H9 (cell line): ENCODE data around the gene MAP6. TPM values are rescaled to one million over a fixed set of nuclear protein-coding genes. Genes with fewer than 3 reads are reported as not detected.

Source experiments
- DNase-seq: peaks from one replicate; pipeline ENCODE4 v3.0.0-alpha.2; 2017
- H2AFZ ChIP-seq: one replicate; pipeline ENCODE4 v1.6.1; 2013; ENCODE audit warnings: mild to moderate bottlenecking, low read length, control low read depth, moderate library complexity
- H2AK5ac ChIP-seq: 2 replicates; pipeline ENCODE4 v1.6.1; 2013; ENCODE audit warnings: low read length, control low read depth, mixed read lengths; ENCODE audit not compliant: insufficient read length
- H2BK120ac ChIP-seq: one replicate; pipeline ENCODE4 v1.6.1; 2013; ENCODE audit warnings: low read depth, mild to moderate bottlenecking, low read length, control low read depth, inconsistent platforms; ENCODE audit not compliant: poor library complexity, severe bottlenecking
- H2BK12ac ChIP-seq: 2 replicates; pipeline ENCODE4 v1.6.1; 2013; ENCODE audit warnings: low read length, control low read depth, mixed read lengths, low read depth; ENCODE audit not compliant: insufficient read length
- H2BK15ac ChIP-seq: 2 replicates; pipeline ENCODE4 v1.6.1; 2013; ENCODE audit warnings: low read depth, low read length, control low read depth
- H2BK20ac ChIP-seq: one replicate; pipeline ENCODE4 v1.6.1; 2013; ENCODE audit warnings: low read depth, mild to moderate bottlenecking, low read length, control low read depth, inconsistent platforms; ENCODE audit not compliant: poor library complexity, severe bottlenecking
- H2BK5ac ChIP-seq: 2 replicates; pipeline ENCODE4 v1.6.1; 2013; ENCODE audit warnings: low read length, control low read depth, mixed read lengths; ENCODE audit not compliant: insufficient read length
- H3K14ac ChIP-seq: 2 replicates; pipeline ENCODE4 v1.6.1; 2013; ENCODE audit warnings: low read length, control low read depth; ENCODE audit not compliant: insufficient read depth
- H3K18ac ChIP-seq: 2 replicates; pipeline ENCODE4 v1.6.1; 2013; ENCODE audit warnings: low read depth, mild to moderate bottlenecking, mixed read lengths, low read length, control low read depth; ENCODE audit not compliant: insufficient read length
- H3K23ac ChIP-seq: 2 replicates; pipeline ENCODE4 v1.6.1; 2013; ENCODE audit warnings: low read length, control low read depth, mixed read lengths, low read depth; ENCODE audit not compliant: insufficient read length
- H3K23me2 ChIP-seq: 2 replicates; pipeline ENCODE4 v1.6.1; 2013; ENCODE audit warnings: low read depth, mild to moderate bottlenecking, mixed read lengths, low read length, control low read depth; ENCODE audit not compliant: insufficient read length, poor library complexity, severe bottlenecking
- H3K27ac ChIP-seq: 2 replicates; pipeline ENCODE4 v1.5.1; 2013; ENCODE audit warnings: low read length, control low read depth, mixed read lengths, low read depth; ENCODE audit not compliant: insufficient read length
- H3K27me3 ChIP-seq: 2 replicates; pipeline ENCODE4 v1.6.1; 2013; ENCODE audit warnings: low read length, control low read depth, inconsistent platforms; ENCODE audit not compliant: insufficient read depth
- H3K4ac ChIP-seq: 2 replicates; pipeline ENCODE4 v1.6.1; 2013; ENCODE audit warnings: low read depth, mild to moderate bottlenecking, control low read depth, inconsistent platforms, low read length, moderate library complexity
- H3K4me1 ChIP-seq: 2 replicates; pipeline ENCODE4 v1.6.1; 2013; ENCODE audit warnings: low read length, control low read depth, inconsistent platforms; ENCODE audit not compliant: insufficient read depth
- H3K4me2 ChIP-seq: 2 replicates; pipeline ENCODE4 v1.6.1; 2013; ENCODE audit warnings: low read length, control low read depth, mixed read lengths; ENCODE audit not compliant: insufficient read length, insufficient read depth
- H3K56ac ChIP-seq: 2 replicates; pipeline ENCODE4 v1.6.1; 2013; ENCODE audit warnings: low read depth, mild to moderate bottlenecking, mixed read lengths, low read length, control low read depth; ENCODE audit not compliant: insufficient read length
- H3K79me1 ChIP-seq: 2 replicates; pipeline ENCODE4 v1.6.1; 2013; ENCODE audit warnings: low read depth, mild to moderate bottlenecking, moderate library complexity, low read length, control low read depth, inconsistent platforms; ENCODE audit not compliant: insufficient read depth, poor library complexity, severe bottlenecking
- H3K79me2 ChIP-seq: 2 replicates; pipeline ENCODE4 v1.6.1; 2013; ENCODE audit warnings: low read length, control low read depth, inconsistent platforms; ENCODE audit not compliant: insufficient read depth
- H3K9ac ChIP-seq: 2 replicates; pipeline ENCODE4 v1.6.1; 2013; ENCODE audit warnings: low read length, control low read depth, mixed read lengths; ENCODE audit not compliant: insufficient read length; ENCODE audit errors: extremely low read depth
- H3K9me3 ChIP-seq: one replicate; pipeline ENCODE4 v1.6.1; 2013; ENCODE audit warnings: low read depth, low read length, inconsistent platforms; ENCODE audit not compliant: control insufficient read depth
- H3T11ph ChIP-seq: one replicate; pipeline ENCODE4 v1.6.1; 2013; ENCODE audit warnings: mild to moderate bottlenecking, low read length, control low read depth, inconsistent platforms
- H4K20me1 ChIP-seq: one replicate; pipeline ENCODE4 v1.6.1; 2013; ENCODE audit not compliant: control insufficient read depth, insufficient read length, insufficient read depth
- H4K5ac ChIP-seq: 2 replicates; pipeline ENCODE4 v1.6.1; 2013; ENCODE audit warnings: low read depth, mild to moderate bottlenecking, mixed read lengths, low read length, control low read depth; ENCODE audit not compliant: insufficient read length
- H4K8ac ChIP-seq: replicated peaks from 2 replicates; pipeline ENCODE4 v1.6.1; 2013; ENCODE audit warnings: low read length, control low read depth, mixed read lengths, low read depth; ENCODE audit not compliant: insufficient read length
- H4K91ac ChIP-seq: 2 replicates; pipeline ENCODE4 v1.6.1; 2013; ENCODE audit warnings: low read depth, mild to moderate bottlenecking, moderate library complexity, mixed read lengths, low read length, control low read depth; ENCODE audit not compliant: insufficient read length
- H3K27ac Mint-ChIP-seq, 3 experiments: 2 replicates in 2 of 3; 3 replicates in 1 of 3; pipeline ENCODE4 v1.8.0; 2020 to 2021; ENCODE audit warnings: mixed read lengths in 3 of 3, mild to moderate bottlenecking in 1 of 3, moderate library complexity in 1 of 3
- H3K27me3 Mint-ChIP-seq: 2 replicates; pipeline ENCODE4 v1.8.0; 2021; ENCODE audit warnings: low read depth, mild to moderate bottlenecking, moderate library complexity, mixed read lengths
- H3K36me3 Mint-ChIP-seq, 3 experiments: 2 replicates in 2 of 3; 3 replicates in 1 of 3; pipeline ENCODE4 v1.8.0; 2020 to 2021; ENCODE audit warnings: low read depth in 3 of 3, mixed read lengths in 3 of 3; ENCODE audit not compliant: insufficient read depth in 1 of 3
- H3K4me1 Mint-ChIP-seq, 2 experiments: 2 replicates each; pipeline ENCODE4 v1.8.0; 2020; ENCODE audit warnings: mixed read lengths in 2 of 2
- H3K4me3 Mint-ChIP-seq, 2 experiments: 2 replicates in 1 of 2; 3 replicates in 1 of 2; pipeline ENCODE4 v1.8.0; 2020 to 2021; ENCODE audit warnings: mild to moderate bottlenecking in 2 of 2, mixed read lengths in 2 of 2, moderate library complexity in 1 of 2
- H3K9me3 Mint-ChIP-seq, 2 experiments: 2 replicates in 1 of 2; 3 replicates in 1 of 2; pipeline ENCODE4 v1.8.0; 2020; ENCODE audit warnings: mild to moderate bottlenecking in 2 of 2, mixed read lengths in 2 of 2, moderate library complexity in 1 of 2
- CTCF ChIP-seq: fragments of 200-600 bp; sonication (generic); conservative IDR thresholded peaks from 3 replicates; pipeline ENCODE4 v1.8.0; 2021; ENCODE audit warnings: antibody characterized with exemption, mild to moderate bottlenecking
- WGBS: extraction: QIAGEN DNeasy Blood & Tissue Kit; methylation state at CpG from one replicate; pipeline ENCODE4 v1.1.7; 2013; ENCODE audit warnings: missing lambda C conversion rate, low lambda C conversion rate, mixed read lengths; ENCODE audit not compliant: insufficient read length; ENCODE audit errors: extremely low coverage; 5-methylcytosine and 5-hydroxymethylcytosine counted together
- total RNA-seq: library from RNA; stranded (reverse); gene quantifications from 2 replicates; pipeline ENCODE4 v1.2.1, GENCODE V29; 2021

Gene MAP6
- total RNA-seq, 1 experiment from 2014 or later, result 0.77 TPM

- H3K27ac Mint-ChIP-seq, result peak overlapping the region; percentile 99 to 100 (median 99)
- Histone ChIP-seq H4K8ac (no peak overlapping the region), H3K18ac (peak overlapping the region; percentile 93), H2BK20ac (no peak overlapping the region), H3K56ac (no peak overlapping the region), H2BK120ac (peak overlapping the region; percentile 70), H2AK5ac (no peak overlapping the region), H2AFZ (no peak overlapping the region), H4K91ac (peak overlapping the region; percentile 25), H2BK15ac (no peak overlapping the region), H3K14ac (peak overlapping the region; percentile 37), H3K4me1 (peaks cover 14% of the 10 kb centered on the region), H3K79me1 (peaks cover 3% of the 10 kb centered on the region), H4K20me1 (no peaks in the 10 kb centered on the region), H3T11ph (no peak overlapping the region), H3K27me3 (no peaks in the 10 kb centered on the region), H3K23me2 (peaks cover 19% of the 10 kb centered on the region), H3K4me2 (peak overlapping the region; percentile 85), H3K9me3 (no peaks in the 10 kb centered on the region), H3K4ac (peak overlapping the region; percentile 96), H4K5ac (no peak overlapping the region), H3K23ac (no peak overlapping the region), H2BK12ac (peak overlapping the region; percentile 70), H3K9ac (peak overlapping the region; percentile 67), H3K79me2 (peaks cover 32% of the 10 kb centered on the region; the same call in 1 of the 2 replicates), H2BK5ac (no peak overlapping the region), H3K27ac (peak overlapping the region; percentile 72)
- H3K9me3 Mint-ChIP-seq, result no peaks in the 10 kb centered on the region
- peaks cover 39 to 60% of the 10 kb centered on the region in 2 experiments for H3K4me1 Mint-ChIP-seq
- no peak for TF ChIP-seq CTCF
- H3K36me3 Mint-ChIP-seq, result peaks cover 24 to 42% (median 33%) of the 10 kb centered on the region in 3 experiments
- no CpG with 5 or more reads among the region's 5 CpGs for WGBS
- no peak for DNase-seq
- H3K27me3 Mint-ChIP-seq, result no peaks in the 10 kb centered on the region
- peak overlapping the region; percentile 96 for H3K4me3 Mint-ChIP-seq
Measured at GRCh38 chr11:75563501-75563977, 105.3 kb downstream of the MAP6 start.
